ENCODE measurements around the gene IFNG-AS1.

GRCh38 chr12:67943141-67943892 is 45.9 kb upstream of the IFNG-AS1 start:
- TF ChIP-seq CTCF (tag by site-specific recombination; IDR thresholded peaks at IDR 0.05): peak; percentile 65
- no peak for TF ChIP-seq PATZ1 (tag by site-specific recombination; IDR thresholded peaks at IDR 0.05)
- no peak for TF ChIP-seq ZNF274 (IDR thresholded peaks at IDR 0.05; ENCODE audit: low read length)
- TF ChIP-seq ZNF274 (tag by site-specific recombination; IDR thresholded peaks at IDR 0.05; ENCODE audit: borderline replicate concordance): no peak
- TF ChIP-seq REST (tag by site-specific recombination; IDR thresholded peaks at IDR 0.05): no peak
- TF ChIP-seq ZNF501 (tag by site-specific recombination; IDR thresholded peaks at IDR 0.05): no peak
- TF ChIP-seq ZBTB48 (tag by site-specific recombination; IDR thresholded peaks at IDR 0.05): no peak
- no peak for TF ChIP-seq ZNF747 (tag by site-specific recombination; IDR thresholded peaks at IDR 0.05)
- TF ChIP-seq ZBTB17 (tag by site-specific recombination; IDR thresholded peaks at IDR 0.05): no peak
